ENCODE data around the gene SYPL2.

SYPL2 gene

GRCh38 chr1:109484519-109484975, 18.2 kb downstream of the SYPL2 start:
- in situ Hi-C loops (cut with HindIII; ENCODE audit: low pct_ligation_motif_present, low sequenced_read_pairs), result no loop called here
- Histone ChIP-seq H3K27me3 (replicated peaks) (no peaks in the 10 kb centered on the region), H3K36me3 (replicated peaks) (peaks cover 9% of the 10 kb centered on the region), H3K27ac (no peak overlapping the region), H3K4me3 (ENCODE audit: low read depth, low read length) (peak overlapping the region; percentile 91)
- no peak for TF ChIP-seq CTCF (IDR thresholded peaks at IDR 0.05; ENCODE audit: low read depth, low read length, missing control alignments)
- no peak for DNase-seq

GRCh38 chr1:109485001-109485400, 18.7 kb downstream of the SYPL2 start:
- Histone ChIP-seq H3K36me3 (replicated peaks) (peaks cover 9% of the 10 kb centered on the region), H3K4me3 (ENCODE audit: low read depth, low read length) (peak overlapping the region; percentile 91), H3K27ac (no peak overlapping the region), H3K27me3 (replicated peaks) (no peaks in the 10 kb centered on the region)
- in situ Hi-C loops (cut with HindIII; ENCODE audit: low pct_ligation_motif_present, low sequenced_read_pairs), result no loop called here
- no peak for DNase-seq
- TF ChIP-seq CTCF (IDR thresholded peaks at IDR 0.05; ENCODE audit: low read depth, low read length, missing control alignments), result no peak

GRCh38 chr1:109487261-109487660, 20.9 kb downstream of the SYPL2 start:
- peaks cover 9% of the 10 kb centered on the region for H3K36me3 ChIP-seq (replicated peaks)
- H3K27me3 ChIP-seq (replicated peaks), result no peaks in the 10 kb centered on the region
- no peak for TF ChIP-seq CTCF (IDR thresholded peaks at IDR 0.05; ENCODE audit: low read depth, low read length, missing control alignments)
- no peak overlapping the region for H3K27ac ChIP-seq
- no peak overlapping the region for H3K4me3 ChIP-seq (ENCODE audit: low read depth, low read length)
- in situ Hi-C loops (cut with HindIII; ENCODE audit: low pct_ligation_motif_present, low sequenced_read_pairs), result no loop called here
- DNase-seq, result no peak

- no peaks in the 10 kb centered on the region for H3K27me3 ChIP-seq (replicated peaks)
- no peak overlapping the region for H3K27ac ChIP-seq
- H3K36me3 ChIP-seq (replicated peaks), result peaks cover 9% of the 10 kb centered on the region
- H3K4me3 ChIP-seq (ENCODE audit: low read depth, low read length), result no peak overlapping the region
- in situ Hi-C loops (cut with HindIII; ENCODE audit: low pct_ligation_motif_present, low sequenced_read_pairs), result no loop called here
- peak; percentile 22 for TF ChIP-seq CTCF (IDR thresholded peaks at IDR 0.05; ENCODE audit: low read depth, low read length, missing control alignments)
- no peak for DNase-seq
Measured at GRCh38 chr1:109488201-109488600, 21.9 kb downstream of the SYPL2 start.

- no peak overlapping the region for H3K27ac ChIP-seq
- H3K36me3 ChIP-seq (replicated peaks), result peaks cover 9% of the 10 kb centered on the region
- no peaks in the 10 kb centered on the region for H3K27me3 ChIP-seq (replicated peaks)
- no peak for TF ChIP-seq CTCF (IDR thresholded peaks at IDR 0.05; ENCODE audit: low read depth, low read length, missing control alignments)
- in situ Hi-C loops (cut with HindIII; ENCODE audit: low pct_ligation_motif_present, low sequenced_read_pairs), result no loop called here
- DNase-seq, result no peak
- H3K4me3 ChIP-seq (ENCODE audit: low read depth, low read length), result no peak overlapping the region
Measured at GRCh38 chr1:109488696-109489095, 22.4 kb downstream of the SYPL2 start.

Data from brain microvascular endothelial cell (primary cell).